ENCODE results near the gene CDH13.

The CDH13 gene

GRCh38 chr16:83490073-83490472 lies 863.3 kb downstream of the CDH13 start:
- TF ChIP-seq CTCF (IDR thresholded peaks at IDR 0.05; ENCODE audit: borderline replicate concordance, extremely low read depth, low read length, poor library complexity, severe bottlenecking) (no peak), EZH2 (IDR thresholded peaks at IDR 0.05; ENCODE audit: borderline replicate concordance, low read depth, low read length, severe bottlenecking) (no peak)
- Histone ChIP-seq H3K9me3 (ENCODE audit: insufficient read depth, low read length, severe bottlenecking) (no peaks in the 10 kb centered on the region), H3K36me3 (ENCODE audit: insufficient read depth, low read length) (no peaks in the 10 kb centered on the region), H3K27me3 (ENCODE audit: insufficient read depth, low read length, poor library complexity) (peaks cover 3% of the 10 kb centered on the region), H3K4me3 (ENCODE audit: low read depth in 1 of 2, low read length in 2 of 2) (no peak overlapping the region), H3K79me2 (ENCODE audit: insufficient read depth, low read length) (no peaks in the 10 kb centered on the region), H3K27ac (ENCODE audit: low read length) (no peak overlapping the region), H3K4me1 (ENCODE audit: insufficient read depth, low read length) (no peaks in the 10 kb centered on the region), H4K20me1 (ENCODE audit: insufficient read depth, low read length) (no peaks in the 10 kb centered on the region), H3K9ac (ENCODE audit: low read depth, low read length) (no peak overlapping the region), H2AFZ (ENCODE audit: low read depth, low read length) (no peak overlapping the region), H3K4me2 (ENCODE audit: insufficient read depth, low read length) (no peak overlapping the region)
- no peak for ATAC-seq (ENCODE audit: insufficient read depth, low read depth)
- DNase-seq, result no peak

- Histone ChIP-seq H3K4me1 (ENCODE audit: insufficient read depth, low read length) (no peaks in the 10 kb centered on the region), H3K4me3 (ENCODE audit: low read depth in 1 of 2, low read length in 2 of 2) (no peak overlapping the region), H3K9ac (ENCODE audit: low read depth, low read length) (no peak overlapping the region), H3K36me3 (ENCODE audit: insufficient read depth, low read length) (no peaks in the 10 kb centered on the region), H3K79me2 (ENCODE audit: insufficient read depth, low read length) (no peaks in the 10 kb centered on the region), H2AFZ (ENCODE audit: low read depth, low read length) (no peak overlapping the region), H3K27ac (ENCODE audit: low read length) (no peak overlapping the region), H4K20me1 (ENCODE audit: insufficient read depth, low read length) (no peaks in the 10 kb centered on the region), H3K9me3 (ENCODE audit: insufficient read depth, low read length, severe bottlenecking) (no peaks in the 10 kb centered on the region), H3K27me3 (ENCODE audit: insufficient read depth, low read length, poor library complexity) (peaks cover under 1% of the 10 kb centered on the region), H3K4me2 (ENCODE audit: insufficient read depth, low read length) (no peak overlapping the region)
- ATAC-seq (ENCODE audit: insufficient read depth, low read depth) (no peak), DNase-seq (no peak)
- TF ChIP-seq CTCF (IDR thresholded peaks at IDR 0.05; ENCODE audit: borderline replicate concordance, extremely low read depth, low read length, poor library complexity, severe bottlenecking), result no peak
- no peak for TF ChIP-seq EZH2 (IDR thresholded peaks at IDR 0.05; ENCODE audit: borderline replicate concordance, low read depth, low read length, severe bottlenecking)
These were observed 867.7 kb downstream of the CDH13 start for GRCh38 chr16:83494459-83494858.

- H3K27ac ChIP-seq (ENCODE audit: low read length), result no peak overlapping the region
- no peak for TF ChIP-seq CTCF (IDR thresholded peaks at IDR 0.05; ENCODE audit: borderline replicate concordance, extremely low read depth, low read length, poor library complexity, severe bottlenecking)
- no peak for TF ChIP-seq EZH2 (IDR thresholded peaks at IDR 0.05; ENCODE audit: borderline replicate concordance, low read depth, low read length, severe bottlenecking)
- H3K36me3 ChIP-seq (ENCODE audit: insufficient read depth, low read length), result no peaks in the 10 kb centered on the region
- no peaks in the 10 kb centered on the region for H3K4me1 ChIP-seq (ENCODE audit: insufficient read depth, low read length)
- H3K9ac ChIP-seq (ENCODE audit: low read depth, low read length), result no peak overlapping the region
- ATAC-seq (ENCODE audit: insufficient read depth, low read depth) (no peak), DNase-seq (no peak)
- H3K4me3 ChIP-seq (ENCODE audit: low read depth in 1 of 2, low read length in 2 of 2), result no peak overlapping the region
- H3K4me2 ChIP-seq (ENCODE audit: insufficient read depth, low read length), result no peak overlapping the region
- no peaks in the 10 kb centered on the region for H4K20me1 ChIP-seq (ENCODE audit: insufficient read depth, low read length)
- H3K27me3 ChIP-seq (ENCODE audit: insufficient read depth, low read length, poor library complexity), result no peaks in the 10 kb centered on the region
- no peaks in the 10 kb centered on the region for H3K79me2 ChIP-seq (ENCODE audit: insufficient read depth, low read length)
- no peak overlapping the region for H2AFZ ChIP-seq (ENCODE audit: low read depth, low read length)
- H3K9me3 ChIP-seq (ENCODE audit: insufficient read depth, low read length, severe bottlenecking), result no peaks in the 10 kb centered on the region
These were observed 874.7 kb downstream of the CDH13 start for GRCh38 chr16:83501481-83501880.

- Histone ChIP-seq H3K4me2 (ENCODE audit: insufficient read depth, low read length) (no peak overlapping the region), H3K4me3 (ENCODE audit: low read depth in 1 of 2, low read length in 2 of 2) (no peak overlapping the region), H3K27ac (ENCODE audit: low read length) (no peak overlapping the region), H3K9me3 (ENCODE audit: insufficient read depth, low read length, severe bottlenecking) (no peaks in the 10 kb centered on the region), H3K9ac (ENCODE audit: low read depth, low read length) (no peak overlapping the region), H3K27me3 (ENCODE audit: insufficient read depth, low read length, poor library complexity) (no peaks in the 10 kb centered on the region), H3K36me3 (ENCODE audit: insufficient read depth, low read length) (no peaks in the 10 kb centered on the region), H3K79me2 (ENCODE audit: insufficient read depth, low read length) (no peaks in the 10 kb centered on the region), H4K20me1 (ENCODE audit: insufficient read depth, low read length) (no peaks in the 10 kb centered on the region), H2AFZ (ENCODE audit: low read depth, low read length) (no peak overlapping the region), H3K4me1 (ENCODE audit: insufficient read depth, low read length) (no peaks in the 10 kb centered on the region)
- DNase-seq (no peak), ATAC-seq (ENCODE audit: insufficient read depth, low read depth) (no peak)
- TF ChIP-seq CTCF (IDR thresholded peaks at IDR 0.05; ENCODE audit: borderline replicate concordance, extremely low read depth, low read length, poor library complexity, severe bottlenecking), result no peak
- no peak for TF ChIP-seq EZH2 (IDR thresholded peaks at IDR 0.05; ENCODE audit: borderline replicate concordance, low read depth, low read length, severe bottlenecking)
These were observed 881.5 kb downstream of the CDH13 start for GRCh38 chr16:83508295-83508694.
